GM12873 (cell line): ENCODE measurements around the gene REEP5.

Experiments
- TF ChIP-seq, protein P1 (sequence below): IDR thresholded peaks from 2 replicates; pipeline ENCODE4 v1.5.1; 2012; ENCODE audit warnings: low read depth, mild to moderate bottlenecking, moderate library complexity, low read length, control low read depth; ENCODE audit not compliant: insufficient read depth; ENCODE audit errors: missing control alignments

REEP5 gene

DNA sequence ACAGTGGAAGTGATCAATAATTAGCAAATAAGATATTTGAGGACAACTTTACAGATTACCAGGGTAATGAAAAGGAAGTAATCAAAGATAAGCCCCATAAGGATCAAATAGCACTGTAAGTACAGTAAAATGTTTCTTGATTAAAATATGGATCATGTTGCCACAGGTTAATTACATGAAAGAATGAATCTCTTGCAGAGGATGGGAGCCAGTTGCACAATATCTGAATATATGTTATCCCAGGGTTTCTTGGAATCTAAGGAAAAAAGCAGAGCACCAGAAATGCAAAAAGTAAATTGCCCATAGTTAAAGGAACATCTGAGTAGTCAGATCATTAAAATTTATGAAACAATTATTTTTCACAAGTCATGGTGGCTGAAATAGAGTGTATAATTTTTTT is 74.7 kb downstream of the REEP5 start:
- TF ChIP-seq, protein P1, sequence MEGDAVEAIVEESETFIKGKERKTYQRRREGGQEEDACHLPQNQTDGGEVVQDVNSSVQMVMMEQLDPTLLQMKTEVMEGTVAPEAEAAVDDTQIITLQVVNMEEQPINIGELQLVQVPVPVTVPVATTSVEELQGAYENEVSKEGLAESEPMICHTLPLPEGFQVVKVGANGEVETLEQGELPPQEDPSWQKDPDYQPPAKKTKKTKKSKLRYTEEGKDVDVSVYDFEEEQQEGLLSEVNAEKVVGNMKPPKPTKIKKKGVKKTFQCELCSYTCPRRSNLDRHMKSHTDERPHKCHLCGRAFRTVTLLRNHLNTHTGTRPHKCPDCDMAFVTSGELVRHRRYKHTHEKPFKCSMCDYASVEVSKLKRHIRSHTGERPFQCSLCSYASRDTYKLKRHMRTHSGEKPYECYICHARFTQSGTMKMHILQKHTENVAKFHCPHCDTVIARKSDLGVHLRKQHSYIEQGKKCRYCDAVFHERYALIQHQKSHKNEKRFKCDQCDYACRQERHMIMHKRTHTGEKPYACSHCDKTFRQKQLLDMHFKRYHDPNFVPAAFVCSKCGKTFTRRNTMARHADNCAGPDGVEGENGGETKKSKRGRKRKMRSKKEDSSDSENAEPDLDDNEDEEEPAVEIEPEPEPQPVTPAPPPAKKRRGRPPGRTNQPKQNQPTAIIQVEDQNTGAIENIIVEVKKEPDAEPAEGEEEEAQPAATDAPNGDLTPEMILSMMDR, result no peak

DNA sequence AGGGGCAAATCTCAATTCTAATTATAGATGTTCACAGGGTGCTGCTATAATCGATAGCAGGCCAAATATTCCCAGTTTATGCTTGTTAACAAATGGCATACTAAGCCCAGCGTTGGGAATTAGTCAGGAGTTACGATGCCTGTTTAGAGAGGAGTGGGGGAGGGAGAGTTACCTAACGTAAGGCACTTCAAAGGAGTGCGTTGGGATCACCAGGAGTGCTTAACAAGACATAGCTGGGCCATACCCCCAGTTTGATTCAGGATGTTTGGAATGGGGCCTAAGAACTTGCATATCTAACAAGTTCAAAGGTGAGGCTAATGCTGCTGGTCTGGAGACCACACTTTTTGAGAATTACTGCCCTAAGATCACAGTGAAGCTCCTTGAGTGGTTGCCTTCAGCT is 75.5 kb downstream of the REEP5 start:
- TF ChIP-seq, protein P1, result no peak

- TF ChIP-seq, protein P1, result no peak
Measured at GRCh38 chr5:112844489-112844888, 77.5 kb downstream of the REEP5 start.

DNA sequence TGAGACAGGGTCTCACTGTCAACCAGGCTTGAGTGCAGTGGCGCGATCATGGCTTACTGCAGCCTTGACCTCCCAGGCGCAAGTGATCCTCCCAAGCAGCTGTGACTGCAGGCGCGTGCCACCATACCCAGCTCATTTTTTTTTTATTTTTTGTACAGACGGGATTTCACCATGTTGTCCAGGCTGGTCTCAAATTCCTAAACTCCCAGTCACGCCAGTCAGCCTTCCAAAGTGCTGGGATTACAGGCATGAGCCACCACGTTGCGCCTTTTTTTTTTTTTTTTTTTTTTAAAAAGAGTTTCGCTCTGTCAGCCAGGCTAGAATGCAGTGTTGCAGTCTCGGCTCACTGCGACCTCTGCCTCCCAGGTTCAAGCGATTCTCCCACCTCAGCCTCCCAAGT is 88.1 kb downstream of the REEP5 start:
- TF ChIP-seq, protein P1, result no peak

GRCh38 chr5:112830378-112830777 is 91.6 kb downstream of the REEP5 start:
- TF ChIP-seq, protein P1, result no peak
